Measurements from ENCODE around the gene EFNA5. TPM values are rescaled to one million over a fixed set of nuclear protein-coding genes. Genes with fewer than 3 reads are reported as not detected.

The EFNA5 gene
- polyA plus RNA-seq, 1 donor (not counting 4 experiments of a cell fraction or from before 2014, with no cell fraction given) = 4.8 TPM

DNA sequence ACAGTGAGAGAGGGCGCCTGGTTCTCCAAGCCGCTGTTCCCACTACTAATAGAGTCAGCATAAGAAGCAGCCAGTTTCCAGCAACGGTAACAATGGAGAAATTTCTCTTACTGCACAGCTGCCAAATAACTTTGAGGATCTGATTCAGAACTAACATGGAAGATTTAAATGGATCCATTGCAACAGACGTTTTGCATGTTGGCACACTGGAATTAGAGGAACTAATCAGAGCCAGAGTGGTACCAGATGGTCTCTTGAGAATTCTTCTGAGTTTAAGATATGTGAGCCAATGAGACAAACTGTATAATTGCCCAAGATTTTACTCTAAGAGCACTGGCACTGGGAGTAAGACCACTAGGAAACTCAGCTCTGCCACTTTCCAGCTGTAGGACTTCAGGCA, 186.5 kb downstream of the EFNA5 start:
- Histone ChIP-seq H3K9me3 (ENCODE audit: control insufficient read depth, low read depth, low read length) (peaks cover 5% of the 10 kb centered on the region), H2AFZ (ENCODE audit: control insufficient read depth, low read length) (no peak overlapping the region), H3K27ac (ENCODE audit: control insufficient read depth, insufficient read depth, low read length) (no peak overlapping the region), H3K79me2 (ENCODE audit: control insufficient read depth, insufficient read depth, low read length) (no peaks in the 10 kb centered on the region), H3K9ac (ENCODE audit: control insufficient read depth, extremely low read depth, insufficient read depth, low read length) (no peak overlapping the region), H3K9me1 (ENCODE audit: control insufficient read depth, extremely low read depth, insufficient read depth, low read length) (no peaks in the 10 kb centered on the region), H3K36me3 (ENCODE audit: control insufficient read depth in 2 of 2, extremely low read depth in 1 of 2, insufficient read depth in 2 of 2, low read length in 2 of 2) (no peaks in the 10 kb centered on the region), H3K27me3 (ENCODE audit: control insufficient read depth, extremely low read depth, insufficient read depth, low read length) (no peaks in the 10 kb centered on the region), H3K4me2 (ENCODE audit: control insufficient read depth, extremely low read depth, insufficient read depth, low read depth, low read length) (no peak overlapping the region), H3K4me1 (ENCODE audit: control insufficient read depth, extremely low read depth, insufficient read depth, low read length) (peaks cover 16% of the 10 kb centered on the region), H4K20me1 (ENCODE audit: control insufficient read depth, extremely low read depth, insufficient read depth, low read length) (no peaks in the 10 kb centered on the region), H3K4me3 (ENCODE audit: control insufficient read depth in 2 of 3, extremely low read depth in 1 of 3, insufficient read depth in 2 of 3, low read depth in 1 of 3, low read length in 3 of 3) (no peak overlapping the region)
- DNase-seq (ENCODE audit: low read depth, low spot score) (no peak), FAIRE-seq (no peak)
- TF ChIP-seq, protein P1, sequence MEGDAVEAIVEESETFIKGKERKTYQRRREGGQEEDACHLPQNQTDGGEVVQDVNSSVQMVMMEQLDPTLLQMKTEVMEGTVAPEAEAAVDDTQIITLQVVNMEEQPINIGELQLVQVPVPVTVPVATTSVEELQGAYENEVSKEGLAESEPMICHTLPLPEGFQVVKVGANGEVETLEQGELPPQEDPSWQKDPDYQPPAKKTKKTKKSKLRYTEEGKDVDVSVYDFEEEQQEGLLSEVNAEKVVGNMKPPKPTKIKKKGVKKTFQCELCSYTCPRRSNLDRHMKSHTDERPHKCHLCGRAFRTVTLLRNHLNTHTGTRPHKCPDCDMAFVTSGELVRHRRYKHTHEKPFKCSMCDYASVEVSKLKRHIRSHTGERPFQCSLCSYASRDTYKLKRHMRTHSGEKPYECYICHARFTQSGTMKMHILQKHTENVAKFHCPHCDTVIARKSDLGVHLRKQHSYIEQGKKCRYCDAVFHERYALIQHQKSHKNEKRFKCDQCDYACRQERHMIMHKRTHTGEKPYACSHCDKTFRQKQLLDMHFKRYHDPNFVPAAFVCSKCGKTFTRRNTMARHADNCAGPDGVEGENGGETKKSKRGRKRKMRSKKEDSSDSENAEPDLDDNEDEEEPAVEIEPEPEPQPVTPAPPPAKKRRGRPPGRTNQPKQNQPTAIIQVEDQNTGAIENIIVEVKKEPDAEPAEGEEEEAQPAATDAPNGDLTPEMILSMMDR (optimal IDR thresholded peaks at IDR 0.05 in 1 of 3, IDR thresholded peaks at IDR 0.05 in 1 of 3, conservative IDR thresholded peaks at IDR 0.05 in 1 of 3; ENCODE audit: extremely low read depth in 1 of 3, insufficient read depth in 2 of 3, low read length in 3 of 3) = no peak
- TF ChIP-seq EZH2 (IDR thresholded peaks at IDR 0.05; ENCODE audit: low read length) = no peak
- dilution Hi-C loops (cut with MboI; ENCODE audit: extremely low pct_ligation_motif_present, low sequenced_read_pairs) = no loop called here

DNA sequence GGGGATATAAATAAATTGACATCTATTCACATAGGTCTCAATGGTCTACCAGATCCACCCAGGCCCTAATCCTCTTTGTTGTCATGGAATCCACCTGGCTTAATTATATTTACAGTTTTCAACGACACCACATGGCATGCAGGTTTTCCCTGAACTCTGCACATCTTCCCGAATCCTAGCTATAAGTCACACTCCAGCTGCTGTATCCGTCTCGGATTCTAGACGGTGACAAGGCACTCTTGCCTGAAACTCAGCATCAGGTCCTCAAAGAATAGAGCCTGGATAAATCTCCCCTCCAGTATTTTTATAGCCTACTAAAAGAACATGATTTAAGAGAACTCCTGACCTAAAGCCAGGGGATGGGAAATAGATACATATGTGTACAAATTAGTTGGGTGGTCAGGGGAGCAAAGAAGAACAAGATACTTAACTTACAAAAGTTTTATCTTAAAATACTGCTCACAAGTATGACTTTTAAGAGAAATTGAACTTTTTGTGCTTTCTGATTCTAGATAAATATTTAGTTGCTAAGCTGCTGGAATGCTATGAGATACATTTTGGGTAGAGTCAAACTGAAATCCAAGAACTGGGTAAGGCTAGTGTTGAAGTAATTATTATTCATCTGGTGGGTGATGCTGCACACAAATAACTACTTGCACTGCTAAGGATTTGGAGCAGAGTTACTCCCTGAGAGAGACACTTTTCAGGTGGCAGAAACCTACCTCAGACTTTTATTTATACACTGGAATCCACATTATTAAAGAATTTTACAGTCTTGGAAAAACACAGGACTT, 187.3 kb downstream of the EFNA5 start:
- no peak overlapping the region for H3K27ac ChIP-seq (ENCODE audit: control insufficient read depth, insufficient read depth, low read length)
- dilution Hi-C loops (cut with MboI; ENCODE audit: extremely low pct_ligation_motif_present, low sequenced_read_pairs) = no loop called here
- H3K4me1 ChIP-seq (ENCODE audit: control insufficient read depth, extremely low read depth, insufficient read depth, low read length) = peaks cover 24% of the 10 kb centered on the region
- no peaks in the 10 kb centered on the region for H3K36me3 ChIP-seq (ENCODE audit: control insufficient read depth in 2 of 2, extremely low read depth in 1 of 2, insufficient read depth in 2 of 2, low read length in 2 of 2)
- H3K27me3 ChIP-seq (ENCODE audit: control insufficient read depth, extremely low read depth, insufficient read depth, low read length) = no peaks in the 10 kb centered on the region
- no peaks in the 10 kb centered on the region for H3K9me1 ChIP-seq (ENCODE audit: control insufficient read depth, extremely low read depth, insufficient read depth, low read length)
- H3K9me3 ChIP-seq (ENCODE audit: control insufficient read depth, low read depth, low read length) = peaks cover 5% of the 10 kb centered on the region
- H2AFZ ChIP-seq (ENCODE audit: control insufficient read depth, low read length) = no peak overlapping the region
- H3K4me2 ChIP-seq (ENCODE audit: control insufficient read depth, extremely low read depth, insufficient read depth, low read depth, low read length) = no peak overlapping the region
- no peak overlapping the region for H3K4me3 ChIP-seq (ENCODE audit: control insufficient read depth in 2 of 3, extremely low read depth in 1 of 3, insufficient read depth in 2 of 3, low read depth in 1 of 3, low read length in 3 of 3)
- FAIRE-seq (no peak), DNase-seq (ENCODE audit: low read depth, low spot score) (no peak)
- H4K20me1 ChIP-seq (ENCODE audit: control insufficient read depth, extremely low read depth, insufficient read depth, low read length) = no peaks in the 10 kb centered on the region
- no peak for TF ChIP-seq EZH2 (IDR thresholded peaks at IDR 0.05; ENCODE audit: low read length)
- TF ChIP-seq, protein P1 (optimal IDR thresholded peaks at IDR 0.05 in 1 of 3, IDR thresholded peaks at IDR 0.05 in 1 of 3, conservative IDR thresholded peaks at IDR 0.05 in 1 of 3; ENCODE audit: extremely low read depth in 1 of 3, insufficient read depth in 2 of 3, low read length in 3 of 3) = no peak
- H3K9ac ChIP-seq (ENCODE audit: control insufficient read depth, extremely low read depth, insufficient read depth, low read length) = no peak overlapping the region
- H3K79me2 ChIP-seq (ENCODE audit: control insufficient read depth, insufficient read depth, low read length) = no peaks in the 10 kb centered on the region

Data from keratinocyte (primary cell).